ENCODE results near the gene PCNT.
"Not testable (repeated sequence)": the region's sequence is repeated elsewhere in the genome, so short reads cannot be mapped to it uniquely, and the experiment has no call there.

The PCNT gene

DNA sequence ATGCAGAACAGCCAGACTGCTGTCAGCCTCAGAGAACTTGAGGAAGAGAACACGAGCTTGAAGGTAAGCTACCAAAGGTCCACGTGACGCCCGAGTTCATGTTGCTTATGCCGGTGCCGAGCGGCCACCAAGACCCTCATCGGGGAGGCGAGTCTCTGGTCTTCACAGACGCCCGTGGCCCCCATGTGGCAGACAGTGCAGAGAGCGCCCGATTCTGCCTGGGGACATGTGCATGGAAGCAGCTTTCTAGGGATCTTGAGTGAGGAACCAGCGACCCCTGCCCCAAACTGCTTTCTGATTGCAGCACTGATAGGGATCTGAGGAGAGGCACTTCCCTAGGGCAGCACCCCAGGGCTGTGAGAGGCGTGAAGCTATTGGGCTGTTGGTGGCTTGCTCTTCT, 78.5 kb downstream of the PCNT start:
- no peak for DNase-seq (ENCODE audit: low read depth in 1 of 2, low spot score in 1 of 2)
- no peak for TF ChIP-seq SPI1 (IDR thresholded peaks at IDR 0.05; ENCODE audit: borderline replicate concordance, low read depth)
- no peak overlapping the region for H3K4me3 ChIP-seq (replicated peaks; ENCODE audit: insufficient read depth, low read length)
- no peaks in the 10 kb centered on the region for H3K27me3 ChIP-seq (ENCODE audit: insufficient read depth, poor library complexity, severe bottlenecking)
- no peak overlapping the region for H3K27ac ChIP-seq (replicated peaks)

DNA sequence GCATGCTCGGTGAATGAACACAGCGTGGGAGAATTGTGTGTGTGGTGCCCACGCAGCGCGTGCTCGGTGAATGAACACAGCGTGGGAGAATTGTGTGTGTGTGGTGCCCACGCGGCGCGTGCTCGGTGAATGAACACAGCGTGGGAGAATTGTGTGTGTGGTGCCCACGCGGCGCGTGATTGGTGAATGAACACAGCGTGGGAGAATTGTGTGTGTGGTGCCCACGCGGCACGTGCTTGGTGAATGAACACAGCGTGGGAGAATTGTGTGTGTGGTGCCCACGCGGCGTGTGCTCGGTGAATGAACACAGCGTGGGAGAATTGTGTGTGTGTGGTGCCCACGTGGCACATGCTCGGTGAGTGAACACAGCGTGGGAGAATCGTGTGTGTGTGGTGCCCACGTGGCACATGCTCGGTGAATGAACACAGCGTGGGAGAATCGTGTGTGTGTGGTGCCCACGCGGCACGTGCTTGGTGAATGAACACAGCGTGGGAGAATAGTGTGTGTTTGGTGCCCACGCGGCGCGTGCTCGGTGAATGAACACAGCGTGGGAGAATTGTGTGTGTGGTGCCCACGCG, 79.4 kb downstream of the PCNT start:
- not testable (repeated sequence) for H3K27ac ChIP-seq (replicated peaks); DNase-seq (ENCODE audit: low read depth in 1 of 2, low spot score in 1 of 2); H3K4me3 ChIP-seq (replicated peaks; ENCODE audit: insufficient read depth, low read length); H3K27me3 ChIP-seq (ENCODE audit: insufficient read depth, poor library complexity, severe bottlenecking)

DNA sequence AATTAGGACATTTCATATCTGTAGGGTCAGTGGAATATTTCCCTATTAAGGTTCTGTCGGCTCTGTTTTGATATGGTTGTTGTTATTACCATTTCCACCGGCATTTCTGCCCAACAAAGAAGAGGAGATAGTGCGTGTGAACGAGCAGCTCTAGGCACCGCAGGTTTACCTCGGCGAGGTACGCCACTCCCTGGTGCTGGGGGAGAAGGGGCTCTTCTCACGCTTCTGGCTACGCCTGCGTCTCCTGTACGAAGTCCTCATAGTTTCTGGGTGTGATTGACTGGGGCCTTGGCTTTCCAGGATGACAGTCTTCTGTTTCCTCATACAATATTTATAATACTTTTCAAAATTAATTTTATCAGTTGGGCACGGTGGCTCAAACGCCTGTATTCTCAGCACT, 80.3 kb downstream of the PCNT start:
- Histone ChIP-seq H3K27me3 (ENCODE audit: insufficient read depth, poor library complexity, severe bottlenecking) (no peaks in the 10 kb centered on the region), H3K4me3 (replicated peaks; ENCODE audit: insufficient read depth, low read length) (no peak overlapping the region), H3K27ac (replicated peaks) (no peak overlapping the region)
- DNase-seq (ENCODE audit: low read depth in 1 of 2, low spot score in 1 of 2) = no peak
- TF ChIP-seq, protein P1, sequence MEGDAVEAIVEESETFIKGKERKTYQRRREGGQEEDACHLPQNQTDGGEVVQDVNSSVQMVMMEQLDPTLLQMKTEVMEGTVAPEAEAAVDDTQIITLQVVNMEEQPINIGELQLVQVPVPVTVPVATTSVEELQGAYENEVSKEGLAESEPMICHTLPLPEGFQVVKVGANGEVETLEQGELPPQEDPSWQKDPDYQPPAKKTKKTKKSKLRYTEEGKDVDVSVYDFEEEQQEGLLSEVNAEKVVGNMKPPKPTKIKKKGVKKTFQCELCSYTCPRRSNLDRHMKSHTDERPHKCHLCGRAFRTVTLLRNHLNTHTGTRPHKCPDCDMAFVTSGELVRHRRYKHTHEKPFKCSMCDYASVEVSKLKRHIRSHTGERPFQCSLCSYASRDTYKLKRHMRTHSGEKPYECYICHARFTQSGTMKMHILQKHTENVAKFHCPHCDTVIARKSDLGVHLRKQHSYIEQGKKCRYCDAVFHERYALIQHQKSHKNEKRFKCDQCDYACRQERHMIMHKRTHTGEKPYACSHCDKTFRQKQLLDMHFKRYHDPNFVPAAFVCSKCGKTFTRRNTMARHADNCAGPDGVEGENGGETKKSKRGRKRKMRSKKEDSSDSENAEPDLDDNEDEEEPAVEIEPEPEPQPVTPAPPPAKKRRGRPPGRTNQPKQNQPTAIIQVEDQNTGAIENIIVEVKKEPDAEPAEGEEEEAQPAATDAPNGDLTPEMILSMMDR (IDR thresholded peaks at IDR 0.05; ENCODE audit: insufficient read depth, low read length) = no peak
- TF ChIP-seq SPI1 (IDR thresholded peaks at IDR 0.05; ENCODE audit: borderline replicate concordance, low read depth) (no peak), GABPA (IDR thresholded peaks at IDR 0.05; ENCODE audit: low read depth) (no peak), POLR2AphosphoS5 (IDR thresholded peaks at IDR 0.05; ENCODE audit: low read depth) (no peak)
- TF ChIP-seq, protein P2, sequence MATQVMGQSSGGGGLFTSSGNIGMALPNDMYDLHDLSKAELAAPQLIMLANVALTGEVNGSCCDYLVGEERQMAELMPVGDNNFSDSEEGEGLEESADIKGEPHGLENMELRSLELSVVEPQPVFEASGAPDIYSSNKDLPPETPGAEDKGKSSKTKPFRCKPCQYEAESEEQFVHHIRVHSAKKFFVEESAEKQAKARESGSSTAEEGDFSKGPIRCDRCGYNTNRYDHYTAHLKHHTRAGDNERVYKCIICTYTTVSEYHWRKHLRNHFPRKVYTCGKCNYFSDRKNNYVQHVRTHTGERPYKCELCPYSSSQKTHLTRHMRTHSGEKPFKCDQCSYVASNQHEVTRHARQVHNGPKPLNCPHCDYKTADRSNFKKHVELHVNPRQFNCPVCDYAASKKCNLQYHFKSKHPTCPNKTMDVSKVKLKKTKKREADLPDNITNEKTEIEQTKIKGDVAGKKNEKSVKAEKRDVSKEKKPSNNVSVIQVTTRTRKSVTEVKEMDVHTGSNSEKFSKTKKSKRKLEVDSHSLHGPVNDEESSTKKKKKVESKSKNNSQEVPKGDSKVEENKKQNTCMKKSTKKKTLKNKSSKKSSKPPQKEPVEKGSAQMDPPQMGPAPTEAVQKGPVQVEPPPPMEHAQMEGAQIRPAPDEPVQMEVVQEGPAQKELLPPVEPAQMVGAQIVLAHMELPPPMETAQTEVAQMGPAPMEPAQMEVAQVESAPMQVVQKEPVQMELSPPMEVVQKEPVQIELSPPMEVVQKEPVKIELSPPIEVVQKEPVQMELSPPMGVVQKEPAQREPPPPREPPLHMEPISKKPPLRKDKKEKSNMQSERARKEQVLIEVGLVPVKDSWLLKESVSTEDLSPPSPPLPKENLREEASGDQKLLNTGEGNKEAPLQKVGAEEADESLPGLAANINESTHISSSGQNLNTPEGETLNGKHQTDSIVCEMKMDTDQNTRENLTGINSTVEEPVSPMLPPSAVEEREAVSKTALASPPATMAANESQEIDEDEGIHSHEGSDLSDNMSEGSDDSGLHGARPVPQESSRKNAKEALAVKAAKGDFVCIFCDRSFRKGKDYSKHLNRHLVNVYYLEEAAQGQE (IDR thresholded peaks at IDR 0.05; ENCODE audit: insufficient replicate concordance, low read depth) = no peak

- TF ChIP-seq, protein P1 (IDR thresholded peaks at IDR 0.05; ENCODE audit: insufficient read depth, low read length) = no peak
- DNase-seq (ENCODE audit: low read depth in 1 of 2, low spot score in 1 of 2) = no peak
- Histone ChIP-seq H3K27me3 (ENCODE audit: insufficient read depth, poor library complexity, severe bottlenecking) (no peaks in the 10 kb centered on the region), H3K4me3 (replicated peaks; ENCODE audit: insufficient read depth, low read length) (no peak overlapping the region), H3K27ac (replicated peaks) (no peak overlapping the region)
These were observed 82.0 kb downstream of the PCNT start for GRCh38 chr21:46406001-46406400.

DNA sequence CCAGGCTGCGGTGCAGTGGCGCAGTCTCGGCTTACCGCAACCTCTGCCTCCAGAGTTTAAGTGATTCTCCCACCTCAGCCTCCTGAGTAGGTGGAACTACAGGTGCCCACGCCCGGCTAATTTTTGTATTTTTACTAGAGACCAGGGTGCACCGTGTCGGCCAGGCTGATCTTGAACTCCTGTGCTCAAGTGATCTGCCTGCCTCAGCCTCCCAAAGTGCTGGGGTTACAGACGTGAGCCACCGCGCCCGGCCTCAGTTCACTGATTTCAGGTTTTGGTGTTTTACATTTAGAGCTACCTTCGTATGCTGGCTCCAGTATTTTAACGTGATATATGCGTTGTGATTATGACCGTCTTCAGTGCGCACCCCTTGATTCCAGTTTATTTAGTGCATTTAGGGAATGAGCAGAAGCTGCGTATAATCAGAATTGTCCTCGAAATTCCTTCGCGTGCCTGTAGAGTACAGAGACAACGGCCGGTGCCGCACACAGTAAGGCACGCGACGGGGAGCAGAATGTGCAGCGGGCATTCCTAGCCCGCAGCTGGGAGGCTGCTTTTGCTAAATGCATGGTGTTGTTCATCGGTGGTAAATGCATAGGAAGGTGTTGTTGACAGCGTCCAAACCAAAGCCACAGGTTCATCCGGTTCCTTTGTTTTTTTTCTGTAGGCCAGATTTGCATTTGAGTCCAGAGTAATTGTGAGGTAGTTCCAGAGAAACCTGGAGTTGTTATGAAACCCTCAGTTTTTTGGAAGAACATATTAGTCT, 85.9 kb downstream of the PCNT start:
- Histone ChIP-seq H3K27ac (replicated peaks) (no peak overlapping the region), H3K27me3 (ENCODE audit: insufficient read depth, poor library complexity, severe bottlenecking) (no peaks in the 10 kb centered on the region), H3K4me3 (replicated peaks; ENCODE audit: insufficient read depth, low read length) (no peak overlapping the region)
- TF ChIP-seq, protein P2 (IDR thresholded peaks at IDR 0.05; ENCODE audit: insufficient replicate concordance, low read depth) = no peak
- TF ChIP-seq, protein P1 (IDR thresholded peaks at IDR 0.05; ENCODE audit: insufficient read depth, low read length) = no peak
- TF ChIP-seq GABPA (IDR thresholded peaks at IDR 0.05; ENCODE audit: low read depth) (no peak), SPI1 (IDR thresholded peaks at IDR 0.05; ENCODE audit: borderline replicate concordance, low read depth) (no peak), POLR2AphosphoS5 (IDR thresholded peaks at IDR 0.05; ENCODE audit: low read depth) (no peak)
- DNase-seq (ENCODE audit: low read depth in 1 of 2, low spot score in 1 of 2) = no peak
